Astrocyte (in vitro differentiated cells and primary cell): ENCODE data around the gene YBX2.

Experiments used
- EZH2 ChIP-seq: IDR thresholded peaks from 2 replicates; pipeline ENCODE4 v1.6.1; 2012; ENCODE audit warnings: mild to moderate bottlenecking, low read length, inconsistent platforms; ENCODE audit not compliant: insufficient read depth
- TF ChIP-seq, protein P1 (sequence below): IDR thresholded peaks from 2 replicates; pipeline ENCODE4 v1.5.1; 2011; ENCODE audit warnings: low read depth, mild to moderate bottlenecking, inconsistent platforms, low read length, moderate library complexity; ENCODE audit not compliant: insufficient read depth

DNA sequence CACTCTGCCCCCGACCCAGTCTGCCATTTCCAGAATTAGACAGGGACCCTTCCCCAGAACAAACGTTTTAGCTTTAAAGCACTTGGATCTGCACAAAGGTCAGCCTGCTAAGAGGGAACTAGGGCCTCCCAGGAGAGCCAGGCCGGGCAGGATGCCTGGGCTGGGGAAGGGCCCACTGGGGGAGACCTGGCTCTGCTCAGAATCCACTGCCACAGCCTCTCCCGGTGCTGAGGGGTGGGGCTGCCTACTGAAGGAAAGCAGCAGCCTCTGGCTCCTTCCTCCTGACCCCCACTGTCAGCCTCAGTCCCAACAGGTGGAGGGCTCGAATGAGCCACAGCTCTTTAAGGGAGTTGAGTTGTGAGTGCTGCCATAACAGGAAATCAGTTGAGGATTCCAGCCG, 1.7 kb downstream of the YBX2 start:
- TF ChIP-seq, protein P1, sequence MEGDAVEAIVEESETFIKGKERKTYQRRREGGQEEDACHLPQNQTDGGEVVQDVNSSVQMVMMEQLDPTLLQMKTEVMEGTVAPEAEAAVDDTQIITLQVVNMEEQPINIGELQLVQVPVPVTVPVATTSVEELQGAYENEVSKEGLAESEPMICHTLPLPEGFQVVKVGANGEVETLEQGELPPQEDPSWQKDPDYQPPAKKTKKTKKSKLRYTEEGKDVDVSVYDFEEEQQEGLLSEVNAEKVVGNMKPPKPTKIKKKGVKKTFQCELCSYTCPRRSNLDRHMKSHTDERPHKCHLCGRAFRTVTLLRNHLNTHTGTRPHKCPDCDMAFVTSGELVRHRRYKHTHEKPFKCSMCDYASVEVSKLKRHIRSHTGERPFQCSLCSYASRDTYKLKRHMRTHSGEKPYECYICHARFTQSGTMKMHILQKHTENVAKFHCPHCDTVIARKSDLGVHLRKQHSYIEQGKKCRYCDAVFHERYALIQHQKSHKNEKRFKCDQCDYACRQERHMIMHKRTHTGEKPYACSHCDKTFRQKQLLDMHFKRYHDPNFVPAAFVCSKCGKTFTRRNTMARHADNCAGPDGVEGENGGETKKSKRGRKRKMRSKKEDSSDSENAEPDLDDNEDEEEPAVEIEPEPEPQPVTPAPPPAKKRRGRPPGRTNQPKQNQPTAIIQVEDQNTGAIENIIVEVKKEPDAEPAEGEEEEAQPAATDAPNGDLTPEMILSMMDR, result no peak
- no peak for TF ChIP-seq EZH2
